Endothelial cell of umbilical vein (primary cell): ENCODE data around the gene MAMDC2.

Source experiments
- CTCF ChIP-seq, 2 donors: IDR thresholded peaks; 1 replicate in 1 of 2; 2 replicates in 1 of 2; pipeline ENCODE4 v1.5.1; 2011; ENCODE audit warnings: low read length in 2 of 2, mild to moderate bottlenecking in 2 of 2, moderate library complexity in 2 of 2, control low read depth in 1 of 2, inconsistent platforms in 1 of 2, low read depth in 1 of 2; ENCODE audit not compliant: insufficient read depth in 1 of 2; ENCODE audit errors: extremely low read depth in 1 of 2
- EZH2 ChIP-seq: IDR thresholded peaks from 2 replicates; pipeline ENCODE4 v1.6.1; 2012; ENCODE audit warnings: borderline replicate concordance, low read depth, mild to moderate bottlenecking, moderate library complexity, low read length, inconsistent platforms; ENCODE audit not compliant: severe bottlenecking
- FOS ChIP-seq: IDR thresholded peaks from 2 replicates; pipeline ENCODE4 v1.6.1; 2011; ENCODE audit warnings: mild to moderate bottlenecking, low read length, moderate library complexity, borderline replicate concordance; ENCODE audit not compliant: insufficient read depth
- MAX ChIP-seq: IDR thresholded peaks from 2 replicates; pipeline ENCODE4 v1.6.1; 2011; ENCODE audit not compliant: insufficient read depth, insufficient read length
- MYC ChIP-seq: IDR thresholded peaks from one replicate; pipeline ENCODE4 v1.6.1; 2011; ENCODE audit warnings: mild to moderate bottlenecking, low read depth, low read length
- POLR2A ChIP-seq: IDR thresholded peaks from 2 replicates; pipeline ENCODE4 v1.6.1; 2012; ENCODE audit warnings: low read depth, mild to moderate bottlenecking, control low read depth, low read length
- POLR2AphosphoS5 ChIP-seq: IDR thresholded peaks from 2 replicates; pipeline ENCODE4 v1.6.1; 2012; ENCODE audit warnings: low read depth, mild to moderate bottlenecking, control low read depth, low read length, moderate library complexity; ENCODE audit not compliant: insufficient read depth

- TF ChIP-seq CTCF (IDR thresholded peaks at IDR 0.05; ENCODE audit: extremely low read depth in 1 of 2, insufficient read depth in 1 of 2, low read depth in 1 of 2, low read length in 2 of 2) (no peak), EZH2 (no peak), MYC (no peak), MAX (no peak), POLR2AphosphoS5 (no peak), POLR2A (no peak), FOS (no peak)
These were observed 87.6 kb downstream of the MAMDC2 start for GRCh38 chr9:70131296-70131695.
